Sigmoid colon (tissue), 7 donors: ENCODE data around the gene CSN3. TPM values are rescaled to one million over a fixed set of nuclear protein-coding genes. Genes with fewer than 3 reads are reported as not detected.
"Not testable (repeated sequence)": the region's sequence is repeated elsewhere in the genome, so short reads cannot be mapped to it uniquely, and the experiment has no call there.

Experiments used
- DNase-seq: peaks from one replicate; pipeline ENCODE4 v3.0.0-alpha.2; 2019
- H3K27ac ChIP-seq, 4 donors: fragments of 200-600 bp; sonication (generic); one replicate each; pipeline ENCODE4 v1.5.1; 2016 to 2019; ENCODE audit warnings: mild to moderate bottlenecking in 1 of 4
- H3K27me3 ChIP-seq, 3 donors: fragments of 200-600 bp; sonication (generic); one replicate each; pipeline ENCODE4 v1.5.1; 2019; ENCODE audit warnings: mild to moderate bottlenecking in 1 of 3
- H3K36me3 ChIP-seq, 4 donors: fragments of 200-600 bp; sonication (generic); one replicate each; pipeline ENCODE4 v1.5.1; 2016 to 2019
- H3K4me1 ChIP-seq, 4 donors: fragments of 200-600 bp; sonication (generic); one replicate each; pipeline ENCODE4 v1.5.1; 2017 to 2019
- H3K4me3 ChIP-seq, 4 donors: fragments of 200-600 bp; sonication (generic); one replicate each; pipeline ENCODE4 v1.5.1; 2017 to 2019; ENCODE audit warnings: mild to moderate bottlenecking in 2 of 4, moderate library complexity in 1 of 4
- H3K9me3 ChIP-seq, 4 donors: fragments of 200-600 bp in 3 of 4; sonication (generic) in 3 of 4; one replicate each; pipeline versions ENCODE4 v1.5.1 to v1.6.1; 2013 to 2019
- EP300 ChIP-seq, 4 donors: sonication (generic); formaldehyde crosslinking; IDR thresholded peaks; one replicate each; pipeline ENCODE4 v1.6.1; 2017; ENCODE audit warnings: antibody characterized with exemption in 4 of 4
- POLR2A ChIP-seq, 2 donors: fragments of 450-650 bp; IDR thresholded peaks; one replicate each; pipeline ENCODE4 v1.6.1; 2016; ENCODE audit warnings: antibody characterized with exemption in 2 of 2, mild to moderate bottlenecking in 2 of 2, moderate library complexity in 2 of 2
- POLR2AphosphoS5 ChIP-seq, 4 donors: sonication (generic); formaldehyde crosslinking; IDR thresholded peaks; one replicate each; pipeline ENCODE4 v1.6.1; 2017; ENCODE audit warnings: antibody characterized with exemption in 4 of 4
- WGBS, 2 donors: extraction: QIAGEN DNeasy Blood & Tissue Kit; methylation state at CpG; one replicate each; pipeline ENCODE4 v1.1.7; 2013; 5-methylcytosine and 5-hydroxymethylcytosine counted together
- intact Hi-C: fragments of 100-400 bp; cut with DNase I; formaldehyde crosslinking; loops from one replicate; pipeline ENCODE4 v1.15.1; 2023
- polyA plus RNA-seq, 3 donors: library from polyadenylated mRNA; stranded (reverse); fragments of 200-250 nt; gene quantifications; one replicate each; pipeline ENCODE4 v1.2.3, GENCODE V29; 2013
- total RNA-seq, 4 donors: library from RNA; depleted of rRNA; stranded (reverse); fragments of >200 nt; gene quantifications; one replicate each; pipeline ENCODE4 v1.1.0, GENCODE V29; 2016
- TF ChIP-seq, protein P1 (sequence below), 4 experiments: fragments of 450-650 bp in 3 of 4; fragments of 200-600 bp in 1 of 4; IDR thresholded peaks; one replicate each; pipeline ENCODE4 v1.5.1; 2016 to 2019; ENCODE audit warnings: antibody characterized with exemption in 4 of 4, mild to moderate bottlenecking in 3 of 4, moderate library complexity in 2 of 4
- donor health status: healthy with polysubstance abuse.
- donor health status: Bipolar disorder and iron deficiency.
- donor health status: healthy.

Gene CSN3
- total and polyA plus RNA-seq, 7 donors: not detected

DNA sequence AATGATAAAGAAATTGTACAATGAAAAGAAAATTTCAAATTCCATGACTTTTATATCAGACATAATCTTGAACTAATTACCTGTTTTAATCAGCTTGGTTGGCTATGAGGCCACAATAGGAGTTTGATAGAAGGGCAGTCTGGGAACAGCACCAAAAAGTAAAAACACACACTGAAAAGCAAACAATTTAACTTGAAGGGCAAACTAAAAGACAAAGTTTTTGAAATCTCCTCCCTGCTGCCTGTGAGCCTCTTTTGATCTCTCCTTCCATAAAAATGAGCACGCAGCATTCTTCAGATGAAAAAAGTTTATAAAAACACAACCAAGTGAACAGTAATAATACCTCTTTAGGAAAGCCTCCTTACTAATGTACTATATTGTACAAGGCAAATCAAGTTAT is 38.8 kb upstream of the CSN3 start:
- TF ChIP-seq, protein P1, sequence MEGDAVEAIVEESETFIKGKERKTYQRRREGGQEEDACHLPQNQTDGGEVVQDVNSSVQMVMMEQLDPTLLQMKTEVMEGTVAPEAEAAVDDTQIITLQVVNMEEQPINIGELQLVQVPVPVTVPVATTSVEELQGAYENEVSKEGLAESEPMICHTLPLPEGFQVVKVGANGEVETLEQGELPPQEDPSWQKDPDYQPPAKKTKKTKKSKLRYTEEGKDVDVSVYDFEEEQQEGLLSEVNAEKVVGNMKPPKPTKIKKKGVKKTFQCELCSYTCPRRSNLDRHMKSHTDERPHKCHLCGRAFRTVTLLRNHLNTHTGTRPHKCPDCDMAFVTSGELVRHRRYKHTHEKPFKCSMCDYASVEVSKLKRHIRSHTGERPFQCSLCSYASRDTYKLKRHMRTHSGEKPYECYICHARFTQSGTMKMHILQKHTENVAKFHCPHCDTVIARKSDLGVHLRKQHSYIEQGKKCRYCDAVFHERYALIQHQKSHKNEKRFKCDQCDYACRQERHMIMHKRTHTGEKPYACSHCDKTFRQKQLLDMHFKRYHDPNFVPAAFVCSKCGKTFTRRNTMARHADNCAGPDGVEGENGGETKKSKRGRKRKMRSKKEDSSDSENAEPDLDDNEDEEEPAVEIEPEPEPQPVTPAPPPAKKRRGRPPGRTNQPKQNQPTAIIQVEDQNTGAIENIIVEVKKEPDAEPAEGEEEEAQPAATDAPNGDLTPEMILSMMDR (IDR thresholded peaks at IDR 0.05): no peak
- TF ChIP-seq POLR2AphosphoS5 (IDR thresholded peaks at IDR 0.05) (no peak), POLR2A (IDR thresholded peaks at IDR 0.05) (no peak), EP300 (IDR thresholded peaks at IDR 0.05) (no peak)
- H3K27ac ChIP-seq: no peak overlapping the region
- intact Hi-C loops: no loop called here
- no peak for DNase-seq
- no peaks in the 10 kb centered on the region for H3K27me3 ChIP-seq
- H3K9me3 ChIP-seq: no peaks in the 10 kb centered on the region
- H3K36me3 ChIP-seq: no peaks in the 10 kb centered on the region
- WGBS, 2 donors: 14 to 68% methylated on average over 1 of the region's 1 CpG
- H3K4me1 ChIP-seq: no peaks in the 10 kb centered on the region
- no peak overlapping the region for H3K4me3 ChIP-seq

DNA sequence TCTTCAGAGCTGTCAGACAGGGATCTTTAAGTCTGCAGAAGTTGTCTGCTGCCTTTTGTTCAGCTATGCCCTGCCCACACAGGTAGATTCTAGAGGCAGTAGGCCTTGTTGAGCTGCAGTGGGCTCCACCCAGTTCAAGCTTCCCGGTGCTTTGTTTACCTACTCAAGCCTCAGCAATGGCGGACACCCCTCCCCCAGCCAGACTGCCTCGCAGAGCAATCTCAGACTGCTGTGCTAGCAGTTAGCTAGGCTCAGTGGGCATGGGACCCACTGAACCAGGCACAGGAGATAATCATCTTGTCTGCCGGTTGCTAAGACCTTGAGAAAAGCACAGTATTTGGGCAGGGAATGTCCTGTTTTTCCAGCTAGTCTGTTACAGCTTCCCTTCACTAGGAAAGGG is 29.6 kb upstream of the CSN3 start:
- H3K27ac ChIP-seq, H3K36me3 ChIP-seq, intact Hi-C loops, H3K4me3 ChIP-seq, H3K4me1 ChIP-seq, H3K27me3 ChIP-seq, DNase-seq, H3K9me3 ChIP-seq: not testable (repeated sequence)
- WGBS, 2 donors: 56 to 80% methylated on average over 4 of the region's 4 CpGs

DNA sequence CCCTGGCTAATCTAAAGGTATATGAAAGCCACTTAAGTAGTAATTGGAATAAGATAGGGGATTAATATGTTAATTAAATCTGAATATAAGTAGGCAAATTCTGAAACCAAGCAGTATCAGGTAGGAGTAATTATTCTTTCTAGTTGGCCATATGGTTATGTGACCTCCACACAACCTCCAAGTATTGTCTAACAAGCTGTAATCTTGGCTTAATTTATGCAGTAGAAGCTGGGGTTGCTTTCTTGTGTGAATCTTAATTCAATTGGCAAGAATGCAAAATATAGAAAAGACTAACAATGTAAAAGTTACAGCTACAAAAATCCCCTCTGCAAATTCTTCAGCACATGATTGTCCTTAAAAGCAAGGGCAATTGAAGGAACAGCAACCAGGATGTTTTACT is 26.3 kb upstream of the CSN3 start:
- H3K36me3 ChIP-seq, H3K9me3 ChIP-seq, H3K27me3 ChIP-seq, H3K4me1 ChIP-seq, intact Hi-C loops, H3K27ac ChIP-seq, DNase-seq, H3K4me3 ChIP-seq: not testable (repeated sequence)

DNA sequence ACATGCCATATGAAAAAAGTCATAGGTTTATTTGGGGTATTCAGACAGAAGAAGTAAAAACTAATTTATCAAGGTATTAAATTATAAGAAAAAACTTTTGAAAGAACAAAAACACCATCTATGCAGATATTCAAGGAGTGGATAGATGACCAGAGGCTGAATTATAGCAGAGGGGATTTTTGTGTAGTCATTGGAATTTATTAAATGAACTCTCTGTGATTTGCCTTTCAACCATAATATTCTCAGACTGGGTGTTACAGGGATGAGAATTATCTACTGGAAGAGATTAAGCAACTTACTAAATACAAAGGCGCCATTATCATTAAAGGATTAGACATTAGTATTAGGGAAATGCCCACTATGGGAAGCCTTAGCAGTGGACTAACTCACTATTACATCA is 25.8 kb upstream of the CSN3 start:
- H3K9me3 ChIP-seq, H3K27me3 ChIP-seq, H3K4me1 ChIP-seq, H3K36me3 ChIP-seq, H3K4me3 ChIP-seq, intact Hi-C loops, H3K27ac ChIP-seq, DNase-seq: not testable (repeated sequence)
- 93 to 95% methylated on average over 1 of the region's 1 CpG for WGBS, 2 donors

DNA sequence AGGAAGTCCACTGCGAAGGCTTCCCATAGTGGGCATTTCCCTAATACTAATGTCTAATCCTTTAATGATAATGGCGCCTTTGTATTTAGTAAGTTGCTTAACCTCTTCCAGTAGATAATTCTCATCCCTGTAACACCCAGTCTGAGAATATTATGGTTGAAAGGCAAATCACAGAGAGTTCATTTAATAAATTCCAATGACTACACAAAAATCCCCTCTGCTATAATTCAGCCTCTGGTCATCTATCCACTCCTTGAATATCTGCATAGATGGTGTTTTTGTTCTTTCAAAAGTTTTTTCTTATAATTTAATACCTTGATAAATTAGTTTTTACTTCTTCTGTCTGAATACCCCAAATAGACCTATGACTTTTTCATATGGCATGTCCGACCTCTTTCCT is 21.0 kb upstream of the CSN3 start:
- H3K4me1 ChIP-seq, intact Hi-C loops, DNase-seq, H3K36me3 ChIP-seq, H3K4me3 ChIP-seq, H3K27ac ChIP-seq, H3K27me3 ChIP-seq, H3K9me3 ChIP-seq: not testable (repeated sequence)
- 91 to 93% methylated on average over 3 of the region's 3 CpGs for WGBS, 2 donors

DNA sequence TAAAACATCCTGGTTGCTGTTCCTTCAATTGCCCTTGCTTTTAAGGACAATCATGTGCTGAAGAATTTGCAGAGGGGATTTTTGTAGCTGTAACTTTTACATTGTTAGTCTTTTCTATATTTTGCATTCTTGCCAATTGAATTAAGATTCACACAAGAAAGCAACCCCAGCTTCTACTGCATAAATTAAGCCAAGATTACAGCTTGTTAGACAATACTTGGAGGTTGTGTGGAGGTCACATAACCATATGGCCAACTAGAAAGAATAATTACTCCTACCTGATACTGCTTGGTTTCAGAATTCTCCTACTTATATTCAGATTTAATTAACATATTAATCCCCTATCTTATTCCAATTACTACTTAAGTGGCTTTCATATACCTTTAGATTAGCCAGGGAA is 20.6 kb upstream of the CSN3 start:
- intact Hi-C loops: not testable (repeated sequence)

DNA sequence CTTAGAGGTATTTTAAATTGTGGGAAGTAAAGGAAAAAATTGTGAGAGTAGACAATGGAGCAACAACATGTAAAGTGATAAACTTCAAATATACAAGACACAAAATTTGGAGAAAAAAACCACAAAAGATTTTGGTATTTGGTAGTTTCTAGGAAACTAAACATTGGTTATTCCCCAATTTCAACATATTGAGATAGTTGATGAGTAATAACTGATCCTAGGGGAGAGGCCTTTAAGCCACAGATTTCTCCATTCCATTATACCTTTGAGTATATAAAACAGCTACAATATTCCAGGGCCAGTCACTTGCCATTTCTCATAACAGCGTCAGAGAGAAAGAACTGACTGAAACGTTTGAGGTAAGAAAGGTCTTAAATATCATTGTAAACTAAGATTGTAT is 16.6 kb upstream of the CSN3 start, which contains the start of gene FDCSP:
Gene FDCSP (plus strand): TSS at position 301 of the 400 bp plus-strand sequence. CDS start 5,071 bp downstream, outside the sequence.
- 54 to 55% methylated on average over 2 of the region's 2 CpGs for WGBS, 2 donors
- intact Hi-C loops: no loop called here

More for the DNA sequence above, 20.6 kb upstream of the CSN3 start:
- H3K27me3 ChIP-seq, H3K4me3 ChIP-seq, H3K4me1 ChIP-seq, H3K27ac ChIP-seq, H3K36me3 ChIP-seq, H3K9me3 ChIP-seq, DNase-seq: not testable (repeated sequence)

DNA sequence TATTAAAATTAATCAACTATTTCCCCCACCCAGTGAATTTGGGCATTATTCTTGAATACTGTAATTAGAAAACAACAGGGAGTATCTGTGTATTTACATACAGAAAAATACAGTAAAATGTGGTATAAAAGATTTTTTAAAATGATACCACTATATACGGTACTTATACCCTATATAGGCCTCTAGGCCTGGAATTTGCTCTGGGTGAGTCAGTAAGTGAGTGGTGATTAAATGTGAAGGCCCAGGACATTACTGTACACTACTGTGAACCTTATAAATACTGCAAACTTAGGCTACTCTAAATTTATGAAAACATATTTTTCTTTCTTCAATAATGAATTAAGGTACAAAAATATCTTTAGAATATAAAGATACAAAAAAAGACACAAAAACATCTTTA is 6.3 kb upstream of the CSN3 start:
- H3K36me3 ChIP-seq: no peaks in the 10 kb centered on the region
- WGBS, 2 donors: 82 to 88% methylated on average over 1 of the region's 1 CpG
- no peaks in the 10 kb centered on the region for H3K4me1 ChIP-seq
- H3K27me3 ChIP-seq: no peaks in the 10 kb centered on the region
- no peak overlapping the region for H3K4me3 ChIP-seq
- no peak overlapping the region for H3K27ac ChIP-seq
- no peak for DNase-seq
- H3K9me3 ChIP-seq: no peaks in the 10 kb centered on the region
- intact Hi-C loops: no loop called here
- TF ChIP-seq POLR2A (IDR thresholded peaks at IDR 0.05) (no peak), POLR2AphosphoS5 (IDR thresholded peaks at IDR 0.05) (no peak), EP300 (IDR thresholded peaks at IDR 0.05) (no peak)
- TF ChIP-seq, protein P1 (IDR thresholded peaks at IDR 0.05): no peak

More for the DNA sequence above, 16.6 kb upstream of the CSN3 start, which contains the start of gene FDCSP:
- Histone ChIP-seq H3K27me3 (no peaks in the 10 kb centered on the region), H3K9me3 (no peaks in the 10 kb centered on the region), H3K4me1 (no peaks in the 10 kb centered on the region), H3K27ac (no peak within 1 kb of the TSS), H3K4me3 (no peak within 1 kb of the TSS), H3K36me3 (no peaks in the 10 kb centered on the region)
- no peak for TF ChIP-seq POLR2AphosphoS5 (IDR thresholded peaks at IDR 0.05)
- no peak for TF ChIP-seq POLR2A (IDR thresholded peaks at IDR 0.05)
- DNase-seq: no peak
